HL-60 (cell line): Measurements from ENCODE around the gene EIF4A3.

Experiments used
- DNase-seq, 2 experiments: peaks; one replicate each; pipeline ENCODE4 v3.0.0-alpha.2; 2010 to 2020; ENCODE audit warnings: low read depth in 1 of 2, low spot score in 1 of 2
- H3K27ac ChIP-seq: fragments of 250-450 bp; sonication (Bioruptor Pico); replicated peaks from 2 replicates; pipeline ENCODE4 v1.5.1; 2020; ENCODE audit warnings: mild to moderate bottlenecking, moderate library complexity
- H3K27me3 ChIP-seq: fragments of 250-450 bp; sonication (Bioruptor Pico); 2 replicates; pipeline ENCODE4 v1.5.1; 2021; ENCODE audit warnings: mild to moderate bottlenecking, moderate library complexity; ENCODE audit not compliant: insufficient read depth, poor library complexity, severe bottlenecking
- H3K4me3 ChIP-seq: replicated peaks from 2 replicates; pipeline ENCODE4 v1.5.1; 2011; ENCODE audit warnings: mild to moderate bottlenecking, control low read depth, low read length; ENCODE audit not compliant: insufficient read depth
- GABPA ChIP-seq: IDR thresholded peaks from 2 replicates; pipeline ENCODE4 v1.6.1; 2012; ENCODE audit warnings: low read depth
- POLR2AphosphoS5 ChIP-seq: IDR thresholded peaks from 2 replicates; pipeline ENCODE4 v1.6.1; 2012; ENCODE audit warnings: low read depth
- SPI1 ChIP-seq: IDR thresholded peaks from 2 replicates; pipeline ENCODE4 v1.6.1; 2012; ENCODE audit warnings: low read depth, mild to moderate bottlenecking, borderline replicate concordance
- TF ChIP-seq, protein P1 (sequence below): IDR thresholded peaks from 2 replicates; pipeline ENCODE4 v1.6.1; 2012; ENCODE audit warnings: low read depth; ENCODE audit not compliant: insufficient replicate concordance
- TF ChIP-seq, protein P2 (sequence below): IDR thresholded peaks from one replicate; pipeline ENCODE4 v1.5.1; 2011; ENCODE audit warnings: low read length, control low read depth, inconsistent platforms; ENCODE audit not compliant: insufficient read depth

EIF4A3 gene

DNA sequence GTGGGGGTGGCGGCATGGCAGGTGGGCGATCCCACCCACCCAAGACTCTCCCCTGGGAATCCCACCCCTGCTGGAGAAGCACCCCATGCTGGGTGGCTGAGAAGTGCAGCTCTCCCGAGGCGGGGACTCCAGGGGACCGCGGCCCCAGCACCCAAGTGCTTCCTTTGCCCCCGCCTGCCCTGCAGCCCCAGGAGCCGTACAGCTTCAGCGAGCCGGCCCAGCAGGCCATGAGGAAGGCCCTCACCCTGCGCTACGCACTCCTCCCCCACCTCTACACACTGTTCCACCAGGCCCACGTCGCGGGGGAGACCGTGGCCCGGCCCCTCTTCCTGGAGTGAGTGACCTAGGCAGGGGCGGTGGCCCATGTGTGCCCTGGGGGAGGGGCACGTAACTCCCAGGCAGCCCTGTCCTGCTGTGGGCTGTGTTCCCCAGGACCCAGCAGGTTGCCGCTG lies 33.9 kb downstream of the EIF4A3 start:
- H3K4me3 ChIP-seq = no peak overlapping the region
- TF ChIP-seq POLR2AphosphoS5 = no peak
- TF ChIP-seq SPI1 = no peak
- TF ChIP-seq, protein P1, sequence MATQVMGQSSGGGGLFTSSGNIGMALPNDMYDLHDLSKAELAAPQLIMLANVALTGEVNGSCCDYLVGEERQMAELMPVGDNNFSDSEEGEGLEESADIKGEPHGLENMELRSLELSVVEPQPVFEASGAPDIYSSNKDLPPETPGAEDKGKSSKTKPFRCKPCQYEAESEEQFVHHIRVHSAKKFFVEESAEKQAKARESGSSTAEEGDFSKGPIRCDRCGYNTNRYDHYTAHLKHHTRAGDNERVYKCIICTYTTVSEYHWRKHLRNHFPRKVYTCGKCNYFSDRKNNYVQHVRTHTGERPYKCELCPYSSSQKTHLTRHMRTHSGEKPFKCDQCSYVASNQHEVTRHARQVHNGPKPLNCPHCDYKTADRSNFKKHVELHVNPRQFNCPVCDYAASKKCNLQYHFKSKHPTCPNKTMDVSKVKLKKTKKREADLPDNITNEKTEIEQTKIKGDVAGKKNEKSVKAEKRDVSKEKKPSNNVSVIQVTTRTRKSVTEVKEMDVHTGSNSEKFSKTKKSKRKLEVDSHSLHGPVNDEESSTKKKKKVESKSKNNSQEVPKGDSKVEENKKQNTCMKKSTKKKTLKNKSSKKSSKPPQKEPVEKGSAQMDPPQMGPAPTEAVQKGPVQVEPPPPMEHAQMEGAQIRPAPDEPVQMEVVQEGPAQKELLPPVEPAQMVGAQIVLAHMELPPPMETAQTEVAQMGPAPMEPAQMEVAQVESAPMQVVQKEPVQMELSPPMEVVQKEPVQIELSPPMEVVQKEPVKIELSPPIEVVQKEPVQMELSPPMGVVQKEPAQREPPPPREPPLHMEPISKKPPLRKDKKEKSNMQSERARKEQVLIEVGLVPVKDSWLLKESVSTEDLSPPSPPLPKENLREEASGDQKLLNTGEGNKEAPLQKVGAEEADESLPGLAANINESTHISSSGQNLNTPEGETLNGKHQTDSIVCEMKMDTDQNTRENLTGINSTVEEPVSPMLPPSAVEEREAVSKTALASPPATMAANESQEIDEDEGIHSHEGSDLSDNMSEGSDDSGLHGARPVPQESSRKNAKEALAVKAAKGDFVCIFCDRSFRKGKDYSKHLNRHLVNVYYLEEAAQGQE = no peak
- TF ChIP-seq GABPA = no peak
- TF ChIP-seq, protein P2, sequence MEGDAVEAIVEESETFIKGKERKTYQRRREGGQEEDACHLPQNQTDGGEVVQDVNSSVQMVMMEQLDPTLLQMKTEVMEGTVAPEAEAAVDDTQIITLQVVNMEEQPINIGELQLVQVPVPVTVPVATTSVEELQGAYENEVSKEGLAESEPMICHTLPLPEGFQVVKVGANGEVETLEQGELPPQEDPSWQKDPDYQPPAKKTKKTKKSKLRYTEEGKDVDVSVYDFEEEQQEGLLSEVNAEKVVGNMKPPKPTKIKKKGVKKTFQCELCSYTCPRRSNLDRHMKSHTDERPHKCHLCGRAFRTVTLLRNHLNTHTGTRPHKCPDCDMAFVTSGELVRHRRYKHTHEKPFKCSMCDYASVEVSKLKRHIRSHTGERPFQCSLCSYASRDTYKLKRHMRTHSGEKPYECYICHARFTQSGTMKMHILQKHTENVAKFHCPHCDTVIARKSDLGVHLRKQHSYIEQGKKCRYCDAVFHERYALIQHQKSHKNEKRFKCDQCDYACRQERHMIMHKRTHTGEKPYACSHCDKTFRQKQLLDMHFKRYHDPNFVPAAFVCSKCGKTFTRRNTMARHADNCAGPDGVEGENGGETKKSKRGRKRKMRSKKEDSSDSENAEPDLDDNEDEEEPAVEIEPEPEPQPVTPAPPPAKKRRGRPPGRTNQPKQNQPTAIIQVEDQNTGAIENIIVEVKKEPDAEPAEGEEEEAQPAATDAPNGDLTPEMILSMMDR = no peak
- no peak overlapping the region for H3K27ac ChIP-seq
- no peaks in the 10 kb centered on the region for H3K27me3 ChIP-seq
- DNase-seq = no peak

DNA sequence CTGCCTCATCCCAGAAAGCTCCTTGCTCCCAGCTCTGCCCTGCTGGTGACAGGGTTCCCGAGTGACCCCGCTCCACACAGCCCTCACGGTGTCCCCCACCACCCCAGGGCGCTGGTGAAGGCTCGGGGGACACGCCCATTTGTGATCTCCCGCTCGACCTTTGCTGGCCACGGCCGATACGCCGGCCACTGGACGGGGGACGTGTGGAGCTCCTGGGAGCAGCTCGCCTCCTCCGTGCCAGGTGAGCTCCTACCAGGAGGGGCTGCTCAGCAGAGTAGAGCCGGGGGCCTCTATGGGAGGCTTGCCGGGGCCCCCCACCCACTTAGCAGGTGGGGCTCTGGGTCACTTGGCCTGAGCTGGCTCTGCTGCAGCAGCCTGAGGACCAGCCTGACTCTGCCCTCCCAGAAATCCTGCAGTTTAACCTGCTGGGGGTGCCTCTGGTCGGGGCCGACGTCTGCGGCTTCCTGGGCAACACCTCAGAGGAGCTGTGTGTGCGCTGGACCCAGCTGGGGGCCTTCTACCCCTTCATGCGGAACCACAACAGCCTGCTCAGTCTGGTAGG lies 34.4 kb downstream of the EIF4A3 start:
- Histone ChIP-seq H3K27me3 (no peaks in the 10 kb centered on the region), H3K4me3 (no peak overlapping the region), H3K27ac (no peak overlapping the region)
- TF ChIP-seq, protein P2 = no peak
- TF ChIP-seq GABPA = no peak
- TF ChIP-seq, protein P1 = no peak
- no peak for DNase-seq

DNA sequence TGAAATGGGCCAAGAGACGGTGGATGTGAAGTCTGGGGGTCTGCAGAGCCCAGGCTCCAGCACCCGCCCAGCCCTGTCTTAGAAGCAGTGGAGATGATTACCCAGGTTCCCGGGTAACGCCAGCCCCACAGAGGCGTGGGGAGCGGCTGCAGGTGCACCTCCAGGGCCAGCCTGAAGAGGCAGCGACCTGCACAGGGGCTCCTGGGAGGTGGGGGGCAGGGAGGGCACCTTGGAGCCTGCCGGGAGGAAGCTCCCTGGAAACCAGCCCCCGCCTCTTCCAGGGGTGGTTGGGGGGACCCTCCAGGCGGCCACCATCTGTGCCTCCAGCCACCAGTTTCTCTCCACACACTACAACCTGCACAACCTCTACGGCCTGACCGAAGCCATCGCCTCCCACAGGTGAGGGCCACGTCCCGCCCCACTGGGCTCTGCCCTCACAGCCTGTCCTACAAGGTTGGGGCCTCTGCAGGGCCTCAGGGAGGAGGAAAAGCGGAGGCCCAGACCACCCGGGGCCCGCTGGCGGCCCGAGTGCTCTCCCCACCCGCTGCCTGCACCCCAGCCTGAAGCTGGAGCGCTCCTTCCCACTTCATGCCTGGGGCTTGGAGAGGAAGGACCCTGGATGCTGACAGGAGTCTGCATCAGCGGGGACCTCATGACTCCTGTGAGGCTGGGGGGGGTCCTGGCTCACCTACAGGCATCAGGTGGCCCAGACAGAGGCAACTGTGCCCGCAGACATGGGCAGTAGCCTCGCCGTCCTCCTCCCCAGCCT lies 35.0 kb downstream of the EIF4A3 start:
- no peak for DNase-seq
- Histone ChIP-seq H3K4me3 (no peak overlapping the region), H3K27me3 (no peaks in the 10 kb centered on the region), H3K27ac (no peak overlapping the region)
- TF ChIP-seq, protein P1 = no peak
- no peak for TF ChIP-seq SPI1
